OCI-LY3 (cell line): ENCODE results near the gene NOBOX.

ENCODE experiments used
- H2AFZ ChIP-seq: fragments of 200-600, 300-600 bp; shearing (Covaris generic); 2 replicates; pipeline ENCODE4 v1.6.0; 2014; ENCODE audit warnings: antibody characterized with exemption, low read depth, low read length
- H3K27ac ChIP-seq: fragments of 200-600, 300-600 bp; sonication (generic); 2 replicates; pipeline ENCODE4 v1.5.1; 2014; ENCODE audit warnings: mild to moderate bottlenecking, low read length, moderate library complexity, mixed read lengths
- H3K27me3 ChIP-seq: fragments of 200-600, 300-600 bp; sonication (generic); 2 replicates; pipeline ENCODE4 v1.6.1; 2014; ENCODE audit warnings: low read depth, low read length, mixed read lengths
- H3K36me3 ChIP-seq: fragments of 200-600, 300-600 bp; sonication (generic); replicated peaks from 2 replicates; pipeline ENCODE3; 2014; ENCODE audit warnings: low read depth, low read length, mixed read lengths
- H3K4me1 ChIP-seq: fragments of 300-600, 200-600 bp; sonication (generic); 2 replicates; pipeline ENCODE4 v1.6.1; 2014; ENCODE audit warnings: low read length, mixed read lengths
- H3K4me2 ChIP-seq: fragments of 200-600, 300-600 bp; sonication (generic); 2 replicates; pipeline ENCODE4 v1.6.1; 2014; ENCODE audit warnings: low read length, mixed read lengths
- H3K4me3 ChIP-seq: fragments of 300-600, 200-600 bp; sonication (generic); 2 replicates; pipeline ENCODE4 v1.5.1; 2014; ENCODE audit warnings: antibody characterized with exemption, mild to moderate bottlenecking, low read length, moderate library complexity
- H3K79me2 ChIP-seq: fragments of 300-600, 200-600 bp; shearing (Covaris generic); 2 replicates; pipeline ENCODE4 v1.6.1; 2014; ENCODE audit warnings: mild to moderate bottlenecking, low read length, mixed read lengths
- H3K9ac ChIP-seq: fragments of 300-600, 200-600 bp; shearing (Covaris generic); 2 replicates; pipeline ENCODE4 v1.6.0; 2014; ENCODE audit warnings: mild to moderate bottlenecking, low read length, moderate library complexity
- H3K9me3 ChIP-seq: fragments of 200-600, 300-600 bp; shearing (Covaris generic); 2 replicates; pipeline ENCODE4 v1.6.1; 2014; ENCODE audit warnings: low read length, mixed read lengths; ENCODE audit not compliant: insufficient read depth
- H4K20me1 ChIP-seq: fragments of 200-600, 300-600 bp; sonication (generic); 2 replicates; pipeline ENCODE4 v1.6.1; 2016; ENCODE audit warnings: low read length, mixed read lengths; ENCODE audit not compliant: insufficient read depth
- EZH2phosphoT487 ChIP-seq: fragments of 200-600 bp; shearing (Covaris generic); IDR thresholded peaks from 2 replicates; pipeline ENCODE4 v1.6.1; 2018; ENCODE audit warnings: antibody characterized with exemption, mixed run types, low read depth
- TF ChIP-seq, protein P1 (sequence below): fragments of 200-600, 300-600 bp; sonication (generic); IDR thresholded peaks from 2 replicates; pipeline ENCODE4 v1.5.1; 2014; ENCODE audit warnings: antibody characterized with exemption, low read length, low read depth

NOBOX gene

GRCh38 chr7:144401490-144401889, 2.0 kb downstream of the NOBOX start:
- H3K4me1 ChIP-seq = no peaks in the 10 kb centered on the region
- no peak overlapping the region for H3K27ac ChIP-seq
- no peaks in the 10 kb centered on the region for H4K20me1 ChIP-seq
- no peaks in the 10 kb centered on the region for H3K36me3 ChIP-seq
- no peaks in the 10 kb centered on the region for H3K79me2 ChIP-seq
- H3K4me3 ChIP-seq = no peak overlapping the region
- no peak overlapping the region for H2AFZ ChIP-seq
- H3K4me2 ChIP-seq = no peak overlapping the region
- H3K9me3 ChIP-seq = no peaks in the 10 kb centered on the region
- TF ChIP-seq, protein P1, sequence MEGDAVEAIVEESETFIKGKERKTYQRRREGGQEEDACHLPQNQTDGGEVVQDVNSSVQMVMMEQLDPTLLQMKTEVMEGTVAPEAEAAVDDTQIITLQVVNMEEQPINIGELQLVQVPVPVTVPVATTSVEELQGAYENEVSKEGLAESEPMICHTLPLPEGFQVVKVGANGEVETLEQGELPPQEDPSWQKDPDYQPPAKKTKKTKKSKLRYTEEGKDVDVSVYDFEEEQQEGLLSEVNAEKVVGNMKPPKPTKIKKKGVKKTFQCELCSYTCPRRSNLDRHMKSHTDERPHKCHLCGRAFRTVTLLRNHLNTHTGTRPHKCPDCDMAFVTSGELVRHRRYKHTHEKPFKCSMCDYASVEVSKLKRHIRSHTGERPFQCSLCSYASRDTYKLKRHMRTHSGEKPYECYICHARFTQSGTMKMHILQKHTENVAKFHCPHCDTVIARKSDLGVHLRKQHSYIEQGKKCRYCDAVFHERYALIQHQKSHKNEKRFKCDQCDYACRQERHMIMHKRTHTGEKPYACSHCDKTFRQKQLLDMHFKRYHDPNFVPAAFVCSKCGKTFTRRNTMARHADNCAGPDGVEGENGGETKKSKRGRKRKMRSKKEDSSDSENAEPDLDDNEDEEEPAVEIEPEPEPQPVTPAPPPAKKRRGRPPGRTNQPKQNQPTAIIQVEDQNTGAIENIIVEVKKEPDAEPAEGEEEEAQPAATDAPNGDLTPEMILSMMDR = no peak
- no peak for TF ChIP-seq EZH2phosphoT487
- peaks cover 23% of the 10 kb centered on the region for H3K27me3 ChIP-seq
- no peak overlapping the region for H3K9ac ChIP-seq

DNA sequence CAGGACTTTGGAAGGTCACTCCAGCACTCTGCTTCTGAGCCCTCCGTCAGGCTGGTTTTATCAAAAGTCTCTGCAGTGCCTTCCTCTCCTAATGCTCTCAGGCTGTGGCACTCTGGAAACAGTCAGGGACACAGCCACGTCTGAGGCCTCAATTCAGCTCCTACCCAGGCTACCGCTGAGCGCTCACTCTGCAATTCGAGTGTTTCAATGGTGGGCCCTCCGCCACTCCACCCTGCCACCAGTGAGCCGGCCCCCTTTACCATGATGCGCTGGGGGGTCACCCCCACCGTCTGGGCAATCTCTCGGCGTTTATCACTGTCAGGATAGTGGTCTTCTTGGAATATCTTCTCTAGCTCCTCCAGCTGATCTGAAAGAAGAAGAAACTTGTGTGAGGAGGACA, 3.5 kb downstream of the NOBOX start:
- TF ChIP-seq EZH2phosphoT487 = no peak
- TF ChIP-seq, protein P1 = no peak
- no peak overlapping the region for H3K4me2 ChIP-seq
- no peak overlapping the region for H3K9ac ChIP-seq
- no peak overlapping the region for H2AFZ ChIP-seq
- no peaks in the 10 kb centered on the region for H3K79me2 ChIP-seq
- no peaks in the 10 kb centered on the region for H3K36me3 ChIP-seq
- H3K9me3 ChIP-seq = no peaks in the 10 kb centered on the region
- no peak overlapping the region for H3K4me3 ChIP-seq
- peaks cover 33% of the 10 kb centered on the region for H3K27me3 ChIP-seq
- no peaks in the 10 kb centered on the region for H3K4me1 ChIP-seq
- no peaks in the 10 kb centered on the region for H4K20me1 ChIP-seq
- H3K27ac ChIP-seq = no peak overlapping the region

DNA sequence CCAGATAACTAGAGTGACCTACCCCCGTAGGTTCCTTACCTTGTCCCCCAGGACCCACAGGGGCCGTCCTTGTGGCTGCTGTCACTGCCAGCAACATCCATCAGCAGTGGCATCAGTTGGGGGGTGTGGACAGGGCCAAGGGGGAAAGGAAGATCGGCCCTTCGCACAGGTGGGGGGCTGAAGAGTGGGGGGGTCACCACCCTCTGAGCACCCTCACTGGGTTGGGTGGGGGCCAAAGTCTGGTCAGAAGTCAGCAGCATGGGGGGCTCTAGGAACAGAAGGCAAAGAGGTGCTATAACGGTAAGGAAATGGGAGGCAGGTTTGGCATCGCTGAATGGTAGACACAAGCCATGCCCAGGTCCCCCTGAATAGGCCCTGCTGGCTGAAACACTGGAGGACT, 4.6 kb downstream of the NOBOX start:
- Histone ChIP-seq H3K4me3 (no peak overlapping the region), H4K20me1 (no peaks in the 10 kb centered on the region), H3K79me2 (no peaks in the 10 kb centered on the region), H3K36me3 (no peaks in the 10 kb centered on the region), H3K9ac (no peak overlapping the region), H3K27me3 (peaks cover 37% of the 10 kb centered on the region), H2AFZ (no peak overlapping the region), H3K27ac (no peak overlapping the region), H3K9me3 (no peaks in the 10 kb centered on the region), H3K4me1 (no peaks in the 10 kb centered on the region), H3K4me2 (no peak overlapping the region)
- TF ChIP-seq, protein P1 = no peak
- TF ChIP-seq EZH2phosphoT487 = no peak

DNA sequence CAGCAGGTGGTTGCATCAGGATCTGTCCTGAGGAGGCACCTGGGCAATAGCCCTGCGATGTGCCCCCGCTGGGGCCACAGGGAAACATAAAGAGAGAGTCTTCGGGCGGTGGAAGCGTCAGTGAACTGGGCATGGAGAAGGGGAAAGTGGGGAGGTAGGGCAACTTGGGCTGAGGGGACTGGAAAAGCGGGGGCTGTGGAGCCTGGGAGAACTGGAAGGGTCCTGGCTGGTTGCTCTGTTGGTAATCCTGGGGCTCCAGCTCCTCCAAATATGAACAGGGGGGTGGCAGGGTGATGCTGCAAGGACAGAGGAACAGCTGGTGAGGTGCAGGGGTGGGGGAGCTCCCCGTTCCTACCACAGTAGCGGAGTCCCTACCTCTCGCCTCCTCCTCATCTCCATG, 5.2 kb downstream of the NOBOX start:
- TF ChIP-seq, protein P1 = no peak
- no peak for TF ChIP-seq EZH2phosphoT487
- H3K4me2 ChIP-seq = no peak overlapping the region
- H4K20me1 ChIP-seq = no peaks in the 10 kb centered on the region
- no peak overlapping the region for H3K4me3 ChIP-seq
- H2AFZ ChIP-seq = no peak overlapping the region
- peaks cover 38% of the 10 kb centered on the region for H3K27me3 ChIP-seq
- H3K9ac ChIP-seq = no peak overlapping the region
- no peaks in the 10 kb centered on the region for H3K4me1 ChIP-seq
- H3K79me2 ChIP-seq = no peaks in the 10 kb centered on the region
- H3K36me3 ChIP-seq = no peaks in the 10 kb centered on the region
- no peak overlapping the region for H3K27ac ChIP-seq
- H3K9me3 ChIP-seq = no peaks in the 10 kb centered on the region
